Measurements from ENCODE around the gene EFNA5. TPM values are rescaled to one million over a fixed set of nuclear protein-coding genes. Genes with fewer than 3 reads are reported as not detected.

The EFNA5 gene
- 0.60 TPM for polyA plus RNA-seq (2012; ENCODE audit: low read depth, missing spikeins)

DNA sequence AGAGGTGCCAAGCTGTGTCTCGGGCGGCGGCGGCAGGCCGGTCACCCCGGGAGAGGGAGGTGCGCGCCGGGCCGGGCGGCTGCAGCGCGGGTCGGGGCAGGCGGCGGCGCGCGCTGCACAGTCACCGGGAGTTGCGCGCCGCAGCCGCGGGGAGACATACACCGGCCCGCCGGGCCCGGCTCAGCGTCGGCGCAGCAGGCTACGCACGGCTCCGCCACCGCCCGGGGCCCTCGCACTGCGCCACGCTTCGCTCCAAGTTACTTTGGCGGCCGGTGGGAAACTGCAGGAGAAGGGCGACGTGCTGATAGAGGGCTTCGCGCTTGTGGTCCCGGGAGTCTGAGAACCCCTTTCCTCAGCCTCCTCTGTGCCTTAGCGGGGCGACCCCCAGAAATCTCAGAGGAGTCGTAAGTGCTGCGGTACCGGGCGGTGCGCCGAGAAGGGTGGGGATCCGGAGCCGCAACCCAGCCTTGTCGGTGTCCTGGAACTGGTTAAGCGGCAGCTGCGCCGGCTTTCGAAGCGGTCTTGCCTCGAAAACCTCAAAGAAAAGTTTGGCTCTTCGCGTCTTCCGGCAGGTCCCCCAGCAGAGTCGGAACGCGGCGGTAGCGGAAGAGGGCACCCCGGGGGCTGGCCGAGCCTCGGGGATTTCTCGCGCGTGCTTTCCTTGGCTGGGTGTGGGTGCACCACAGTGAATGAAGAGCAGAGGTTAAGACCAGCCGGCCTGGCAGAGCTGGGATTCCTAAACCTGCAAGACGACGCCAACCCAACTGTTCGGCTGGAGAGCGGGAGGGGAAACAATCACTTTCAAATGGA lies at the start of gene EFNA5:
Gene EFNA5 (minus strand): TSS at position 6 of the 810 bp plus-strand sequence.
- TF ChIP-seq PAX5 (IDR thresholded peaks at IDR 0.05; ENCODE audit: insufficient read depth, low read length, severe bottlenecking) = no peak
- no peak for TF ChIP-seq POLR2AphosphoS5 (IDR thresholded peaks at IDR 0.05; ENCODE audit: low read depth, low read length)
- TF ChIP-seq POU2F2 (IDR thresholded peaks at IDR 0.05; ENCODE audit: low read depth, low read length) = no peak
- no peak for TF ChIP-seq SPI1 (IDR thresholded peaks at IDR 0.05; ENCODE audit: low read depth, low read length)
- no peak for TF ChIP-seq TAF1 (IDR thresholded peaks at IDR 0.05; ENCODE audit: low read depth, low read length)
- TF ChIP-seq POLR2A (IDR thresholded peaks at IDR 0.05; ENCODE audit: low read depth, low read length) = no peak
- DNase-seq (ENCODE audit: insufficient read length, low spot score) (peak; percentile 32), FAIRE-seq (peak; percentile 57)

DNA sequence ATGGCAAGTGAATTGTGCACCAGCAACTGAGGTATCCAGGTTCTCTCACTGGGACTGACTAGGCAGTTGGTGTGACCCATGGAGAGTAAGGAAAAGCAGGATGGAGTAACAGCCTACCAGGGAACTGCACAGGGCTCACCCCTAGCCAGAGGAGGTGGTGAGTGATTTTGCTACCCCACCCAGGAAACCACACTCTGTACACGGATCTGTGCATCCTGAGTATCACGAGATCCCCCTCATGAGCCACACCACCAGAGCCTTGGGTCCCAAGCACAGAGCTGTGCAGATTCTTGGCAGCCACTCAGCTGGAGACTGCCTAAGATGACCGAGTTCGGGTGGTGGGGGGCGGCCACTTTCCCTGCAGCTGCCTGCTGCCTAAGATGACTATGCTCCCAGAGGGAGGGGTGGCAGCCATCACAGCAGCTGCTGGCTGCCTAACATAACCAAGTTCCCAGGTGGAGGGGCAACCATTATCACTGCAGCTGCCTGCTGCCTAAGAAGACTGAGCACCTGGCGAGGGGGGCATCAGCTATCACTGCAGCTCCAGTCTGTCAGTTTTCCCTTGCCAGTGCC lies 48.4 kb upstream of the EFNA5 start:
- TF ChIP-seq POLR2AphosphoS5 (IDR thresholded peaks at IDR 0.05; ENCODE audit: low read depth, low read length) (no peak), POU2F2 (IDR thresholded peaks at IDR 0.05; ENCODE audit: low read depth, low read length) (no peak), PAX5 (IDR thresholded peaks at IDR 0.05; ENCODE audit: insufficient read depth, low read length, severe bottlenecking) (no peak), TAF1 (IDR thresholded peaks at IDR 0.05; ENCODE audit: low read depth, low read length) (no peak), SPI1 (IDR thresholded peaks at IDR 0.05; ENCODE audit: low read depth, low read length) (no peak), POLR2A (IDR thresholded peaks at IDR 0.05; ENCODE audit: low read depth, low read length) (no peak)
- FAIRE-seq = no peak
- DNase-seq (ENCODE audit: insufficient read length, low spot score) = no peak

DNA sequence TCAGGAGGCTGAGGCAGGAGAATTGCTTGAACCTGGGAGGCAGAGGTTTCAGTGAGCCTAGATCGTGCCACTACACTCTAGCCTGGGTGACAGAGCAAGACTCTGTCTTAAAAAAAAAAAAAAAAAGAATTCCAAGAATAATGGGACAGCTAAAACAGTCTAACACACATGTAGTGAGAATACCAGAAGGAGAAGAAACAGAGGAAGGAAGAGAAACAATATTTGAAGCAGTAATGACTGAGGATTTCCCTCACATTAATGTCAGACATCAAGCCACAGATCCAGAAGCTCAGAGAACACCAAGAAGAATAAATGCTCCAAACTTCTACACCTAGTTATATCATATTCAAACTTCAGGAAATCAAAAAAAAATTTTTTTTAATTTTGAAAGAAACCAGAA lies 47.1 kb upstream of the EFNA5 start:
- FAIRE-seq = no peak

DNA sequence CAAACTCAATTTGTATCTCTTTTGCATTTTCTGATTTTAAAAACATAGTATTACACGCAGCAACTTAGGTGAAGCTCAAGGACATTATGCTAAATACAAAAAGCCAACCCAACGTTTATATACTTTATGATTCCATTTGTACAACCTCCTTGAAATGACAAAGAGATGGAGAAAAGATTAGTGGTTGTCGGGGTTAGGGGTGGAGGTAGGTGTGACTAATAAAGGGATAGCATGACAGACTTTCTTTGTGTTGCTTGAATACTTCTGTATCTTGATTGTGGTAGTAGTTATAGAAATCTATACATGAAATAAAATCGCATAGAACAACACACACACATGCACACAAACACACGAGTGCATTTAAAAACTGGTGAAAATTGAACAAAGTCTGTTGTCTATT lies 42.5 kb upstream of the EFNA5 start:
- TF ChIP-seq POLR2AphosphoS5 (IDR thresholded peaks at IDR 0.05; ENCODE audit: low read depth, low read length) (no peak), POU2F2 (IDR thresholded peaks at IDR 0.05; ENCODE audit: low read depth, low read length) (no peak), TAF1 (IDR thresholded peaks at IDR 0.05; ENCODE audit: low read depth, low read length) (no peak), POLR2A (IDR thresholded peaks at IDR 0.05; ENCODE audit: low read depth, low read length) (no peak), SPI1 (IDR thresholded peaks at IDR 0.05; ENCODE audit: low read depth, low read length) (no peak), PAX5 (IDR thresholded peaks at IDR 0.05; ENCODE audit: insufficient read depth, low read length, severe bottlenecking) (no peak)
- no peak for FAIRE-seq

More for the DNA sequence above, 47.1 kb upstream of the EFNA5 start:
- TF ChIP-seq POU2F2 (IDR thresholded peaks at IDR 0.05; ENCODE audit: low read depth, low read length) (no peak), POLR2A (IDR thresholded peaks at IDR 0.05; ENCODE audit: low read depth, low read length) (no peak), SPI1 (IDR thresholded peaks at IDR 0.05; ENCODE audit: low read depth, low read length) (no peak), TAF1 (IDR thresholded peaks at IDR 0.05; ENCODE audit: low read depth, low read length) (no peak), PAX5 (IDR thresholded peaks at IDR 0.05; ENCODE audit: insufficient read depth, low read length, severe bottlenecking) (no peak), POLR2AphosphoS5 (IDR thresholded peaks at IDR 0.05; ENCODE audit: low read depth, low read length) (no peak)
- no peak for DNase-seq (ENCODE audit: insufficient read length, low spot score)

DNA sequence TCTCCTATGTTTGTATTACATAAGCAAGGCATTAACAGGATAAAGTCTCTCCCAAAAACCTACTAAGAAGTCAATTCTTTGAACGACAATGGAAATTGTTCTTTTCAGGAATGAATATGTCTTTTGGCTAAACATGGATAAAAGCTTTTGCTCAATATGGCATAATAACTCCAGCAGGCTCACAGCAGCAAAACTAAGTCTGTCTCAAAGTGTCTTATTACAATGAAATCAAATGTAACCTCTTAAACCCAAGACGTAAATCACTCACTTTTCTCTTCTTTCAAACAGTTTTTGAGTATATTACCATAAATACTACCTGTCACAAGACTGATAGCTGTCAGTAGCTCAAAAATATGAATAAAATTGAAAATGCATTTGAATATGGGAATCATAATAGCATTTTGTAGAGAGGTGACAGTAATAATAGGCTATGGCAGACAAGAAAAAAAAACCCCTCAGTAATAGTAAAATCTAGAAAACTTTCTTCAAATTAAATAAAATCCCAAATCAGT lies 41.7 kb upstream of the EFNA5 start:
- FAIRE-seq (no peak), DNase-seq (ENCODE audit: insufficient read length, low spot score) (no peak)
- no peak for TF ChIP-seq SPI1 (IDR thresholded peaks at IDR 0.05; ENCODE audit: low read depth, low read length)
- no peak for TF ChIP-seq TAF1 (IDR thresholded peaks at IDR 0.05; ENCODE audit: low read depth, low read length)
- no peak for TF ChIP-seq POU2F2 (IDR thresholded peaks at IDR 0.05; ENCODE audit: low read depth, low read length)
- no peak for TF ChIP-seq PAX5 (IDR thresholded peaks at IDR 0.05; ENCODE audit: insufficient read depth, low read length, severe bottlenecking)
- no peak for TF ChIP-seq POLR2AphosphoS5 (IDR thresholded peaks at IDR 0.05; ENCODE audit: low read depth, low read length)
- TF ChIP-seq POLR2A (IDR thresholded peaks at IDR 0.05; ENCODE audit: low read depth, low read length) = no peak

More for the DNA sequence above, 42.5 kb upstream of the EFNA5 start:
- DNase-seq (ENCODE audit: insufficient read length, low spot score) = no peak

DNA sequence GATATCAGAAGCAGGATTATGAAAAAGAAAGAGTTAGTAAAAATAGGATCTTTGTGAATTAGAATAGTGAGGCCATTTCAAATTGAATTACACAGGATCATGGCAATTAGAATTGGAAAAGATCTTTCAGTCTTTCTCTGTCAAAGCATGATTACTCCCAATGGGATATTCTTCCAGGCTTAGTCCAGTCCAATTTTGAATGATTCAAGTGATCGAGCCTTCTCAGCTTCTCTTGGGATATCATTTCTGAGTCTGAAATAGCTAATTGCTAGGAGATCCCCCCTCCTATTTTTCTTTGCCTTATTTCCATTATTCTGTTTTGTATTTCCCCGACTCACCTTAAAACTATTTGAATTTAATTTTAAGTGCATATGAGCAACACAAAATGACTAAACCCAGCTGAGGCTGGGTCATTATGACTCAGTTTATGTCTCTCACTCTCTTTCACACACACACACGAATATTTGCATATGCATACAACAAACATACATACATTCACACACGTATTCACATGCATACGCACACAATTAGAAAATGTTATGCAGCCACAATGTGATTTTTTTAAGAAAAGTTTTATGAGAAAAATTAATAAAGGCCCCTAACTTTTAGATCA lies 34.8 kb upstream of the EFNA5 start:
- TF ChIP-seq POLR2AphosphoS5 (IDR thresholded peaks at IDR 0.05; ENCODE audit: low read depth, low read length) (no peak), TAF1 (IDR thresholded peaks at IDR 0.05; ENCODE audit: low read depth, low read length) (no peak), PAX5 (IDR thresholded peaks at IDR 0.05; ENCODE audit: insufficient read depth, low read length, severe bottlenecking) (no peak), SPI1 (IDR thresholded peaks at IDR 0.05; ENCODE audit: low read depth, low read length) (no peak), POLR2A (IDR thresholded peaks at IDR 0.05; ENCODE audit: low read depth, low read length) (no peak), POU2F2 (IDR thresholded peaks at IDR 0.05; ENCODE audit: low read depth, low read length) (no peak)
- FAIRE-seq (peak; percentile 31), DNase-seq (ENCODE audit: insufficient read length, low spot score) (no peak)

DNA sequence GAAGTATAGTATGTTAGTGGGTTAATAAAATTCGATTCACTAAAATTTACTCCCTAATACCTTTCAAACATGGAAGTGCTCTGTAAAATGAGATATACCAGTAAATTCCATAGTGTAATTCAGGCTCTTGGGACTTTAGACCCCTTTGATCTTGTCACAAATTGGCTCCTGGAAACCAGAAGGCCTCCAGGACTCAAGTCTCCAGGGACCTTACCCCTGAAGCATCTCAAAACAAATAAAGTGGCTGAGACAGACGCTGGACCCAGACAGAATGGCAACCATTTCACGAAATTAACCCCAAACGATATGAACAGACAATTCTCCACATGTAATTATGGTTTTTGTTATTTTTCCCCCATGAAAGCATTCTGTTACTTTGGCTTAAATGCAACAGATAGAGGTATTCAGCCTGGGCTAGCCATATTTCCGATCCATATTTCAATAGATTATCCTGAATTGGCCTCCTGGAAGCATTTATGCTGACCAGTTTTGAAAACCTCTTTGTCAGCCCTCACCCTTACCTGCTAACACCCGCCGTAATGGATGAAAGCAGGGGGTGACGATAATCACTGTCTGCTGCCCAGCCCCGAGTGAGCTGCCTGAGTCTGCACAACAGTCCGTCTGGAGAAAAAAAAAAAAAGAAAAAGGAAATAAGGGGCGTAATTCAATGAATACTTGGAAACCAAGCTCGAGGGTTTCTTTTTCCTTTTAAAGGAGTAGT lies 34.1 kb upstream of the EFNA5 start:
- FAIRE-seq = no peak
- no peak for TF ChIP-seq TAF1 (IDR thresholded peaks at IDR 0.05; ENCODE audit: low read depth, low read length)
- no peak for DNase-seq (ENCODE audit: insufficient read length, low spot score)

DNA sequence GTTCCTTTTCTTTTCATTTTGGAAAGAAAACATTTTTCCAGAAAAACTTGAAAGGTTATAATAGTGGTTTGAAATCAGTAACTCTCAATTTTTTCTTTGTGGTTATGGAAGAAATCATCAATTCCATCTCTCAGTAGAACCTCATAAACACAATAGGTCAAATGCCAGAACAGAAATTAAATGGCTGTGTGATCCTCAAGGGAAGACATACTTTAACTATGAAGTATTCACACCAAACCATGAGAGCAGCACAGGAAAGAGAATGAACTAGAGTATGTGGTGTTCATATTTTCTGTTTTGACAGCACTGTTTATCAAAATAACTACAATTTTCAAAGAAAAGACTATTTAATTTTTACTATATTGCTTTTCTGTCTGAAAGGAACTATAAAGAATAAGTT lies 29.7 kb upstream of the EFNA5 start:
- FAIRE-seq = no peak
- DNase-seq (ENCODE audit: insufficient read length, low spot score) = no peak
- TF ChIP-seq SPI1 (IDR thresholded peaks at IDR 0.05; ENCODE audit: low read depth, low read length) (no peak), POLR2AphosphoS5 (IDR thresholded peaks at IDR 0.05; ENCODE audit: low read depth, low read length) (no peak), POU2F2 (IDR thresholded peaks at IDR 0.05; ENCODE audit: low read depth, low read length) (no peak), TAF1 (IDR thresholded peaks at IDR 0.05; ENCODE audit: low read depth, low read length) (no peak)

DNA sequence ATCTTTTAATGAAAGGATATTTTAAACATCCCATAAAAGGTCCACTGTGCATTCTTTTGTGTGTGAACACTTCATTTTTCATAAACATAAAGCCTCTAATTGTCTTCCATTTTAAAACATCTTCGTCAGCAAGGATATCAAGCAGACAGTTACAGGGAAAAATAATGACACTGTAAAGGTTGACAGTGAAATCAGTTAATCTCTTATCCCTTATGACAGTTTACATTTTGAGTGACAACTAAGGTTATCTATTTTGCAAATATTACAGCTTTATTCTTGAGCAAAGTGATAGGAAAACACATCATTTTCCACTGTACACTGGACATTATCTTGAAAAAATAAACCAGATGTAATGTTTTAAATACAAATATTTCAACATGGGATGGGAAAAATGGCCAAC lies 28.7 kb upstream of the EFNA5 start:
- no peak for TF ChIP-seq POLR2A (IDR thresholded peaks at IDR 0.05; ENCODE audit: low read depth, low read length)
- TF ChIP-seq POLR2AphosphoS5 (IDR thresholded peaks at IDR 0.05; ENCODE audit: low read depth, low read length) = no peak
- TF ChIP-seq PAX5 (IDR thresholded peaks at IDR 0.05; ENCODE audit: insufficient read depth, low read length, severe bottlenecking) = no peak
- TF ChIP-seq SPI1 (IDR thresholded peaks at IDR 0.05; ENCODE audit: low read depth, low read length) = no peak
- no peak for TF ChIP-seq POU2F2 (IDR thresholded peaks at IDR 0.05; ENCODE audit: low read depth, low read length)
- TF ChIP-seq TAF1 (IDR thresholded peaks at IDR 0.05; ENCODE audit: low read depth, low read length) = no peak
- DNase-seq (ENCODE audit: insufficient read length, low spot score) (no peak), FAIRE-seq (no peak)
